Dendritic cell treated with granulocyte-macrophage colony-stimulating factor and Interleukin-4, amounts not matched to agents 40 ng/mL and 50 ng/mL, for 4 days (primary cell): ENCODE measurements around the gene ZNF428.
A peak's percentile ranks its signal among the peaks of the same experiment; 100 is the strongest.
"Not testable (repeated sequence)": the region's sequence is repeated elsewhere in the genome, so short reads cannot be mapped to it uniquely, and the experiment has no call there.

ENCODE experiments used
- H3K27ac Mint-ChIP-seq: one replicate; pipeline ENCODE4 v1.8.0; 2022; ENCODE audit warnings: mild to moderate bottlenecking, mixed read lengths
- H3K27me3 Mint-ChIP-seq: one replicate; pipeline ENCODE4 v1.8.0; 2022; ENCODE audit warnings: mild to moderate bottlenecking, mixed read lengths
- H3K36me3 Mint-ChIP-seq: one replicate; pipeline ENCODE4 v1.8.0; 2022; ENCODE audit warnings: low read depth, mixed read lengths
- H3K4me1 Mint-ChIP-seq: one replicate; pipeline ENCODE4 v1.8.0; 2022; ENCODE audit warnings: low read depth, mixed read lengths
- H3K4me3 Mint-ChIP-seq: one replicate; pipeline ENCODE4 v1.8.0; 2022; ENCODE audit warnings: mild to moderate bottlenecking, moderate library complexity, mixed read lengths
- H3K9me3 Mint-ChIP-seq: one replicate; pipeline ENCODE4 v1.8.0; 2022; ENCODE audit warnings: mixed read lengths
- intact Hi-C: fragments of 100-400 bp; cut with micrococcal nuclease; formaldehyde crosslinking; loops from one replicate; pipeline ENCODE4 v1.15.0; 2022

The ZNF428 gene

GRCh38 chr19:43651758-43652545 lies 32.5 kb upstream of the ZNF428 start:
- Mint-ChIP-seq H3K36me3 (peaks cover 99% of the 10 kb centered on the region), H3K27ac (peak overlapping the region; percentile 68), H3K4me1 (peaks cover 6% of the 10 kb centered on the region), H3K9me3 (no peaks in the 10 kb centered on the region), H3K27me3 (no peaks in the 10 kb centered on the region), H3K4me3 (no peak overlapping the region)
- intact Hi-C loops, result no loop called here

DNA sequence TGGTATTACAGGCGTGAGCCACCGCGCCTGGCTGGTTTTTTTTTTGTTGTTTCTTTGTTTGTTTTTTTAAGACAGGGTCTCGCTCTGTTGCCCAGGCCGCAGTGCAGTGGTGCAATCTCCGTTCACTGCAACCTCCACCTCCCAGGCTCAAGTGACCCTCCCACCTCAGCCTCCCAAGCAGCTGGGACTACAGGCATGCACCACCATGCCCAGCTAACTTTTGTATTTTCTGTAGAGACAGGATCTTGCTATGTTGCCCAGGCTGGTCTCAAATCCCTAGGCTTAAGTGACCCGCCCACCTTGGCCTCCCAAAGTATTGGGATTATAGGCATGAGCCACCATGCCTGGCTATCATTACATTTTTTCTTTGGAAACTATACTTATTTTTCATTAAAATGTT lies 30.8 kb upstream of the ZNF428 start:
- intact Hi-C loops, H3K27me3 Mint-ChIP-seq, H3K4me3 Mint-ChIP-seq, H3K27ac Mint-ChIP-seq, H3K9me3 Mint-ChIP-seq, H3K4me1 Mint-ChIP-seq: not testable (repeated sequence)
- H3K36me3 Mint-ChIP-seq, result peaks cover 95% of the 10 kb centered on the region

DNA sequence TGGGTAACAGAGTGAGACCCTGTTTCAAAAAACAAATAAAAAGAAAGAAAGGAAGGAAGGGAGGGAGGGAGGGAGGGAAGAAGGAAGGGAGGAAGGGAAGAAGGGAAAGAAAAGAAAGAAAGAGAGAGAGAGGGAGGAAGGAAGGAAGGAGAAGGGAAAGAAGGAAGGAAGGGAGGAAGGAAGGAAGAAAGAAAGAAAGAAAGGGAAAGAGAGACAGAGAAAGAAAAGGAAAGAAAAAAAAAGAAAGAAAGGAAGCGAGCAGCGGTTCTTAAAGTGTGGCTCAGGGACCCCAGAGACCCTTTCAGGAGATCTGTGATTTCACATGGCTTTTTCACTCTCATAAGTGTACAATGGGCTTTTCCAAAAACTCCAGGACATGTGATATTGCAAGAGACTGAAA lies 30.1 kb upstream of the ZNF428 start:
- Mint-ChIP-seq H3K4me1 (peaks cover 6% of the 10 kb centered on the region), H3K36me3 (peaks cover 88% of the 10 kb centered on the region), H3K4me3 (no peak overlapping the region), H3K27ac (no peak overlapping the region), H3K27me3 (no peaks in the 10 kb centered on the region), H3K9me3 (no peaks in the 10 kb centered on the region)
- intact Hi-C loops, result loop anchor here (10.0 kb wide), 1 partner anchor 95 kb away; no protein-coding TSS in a partner anchor

DNA sequence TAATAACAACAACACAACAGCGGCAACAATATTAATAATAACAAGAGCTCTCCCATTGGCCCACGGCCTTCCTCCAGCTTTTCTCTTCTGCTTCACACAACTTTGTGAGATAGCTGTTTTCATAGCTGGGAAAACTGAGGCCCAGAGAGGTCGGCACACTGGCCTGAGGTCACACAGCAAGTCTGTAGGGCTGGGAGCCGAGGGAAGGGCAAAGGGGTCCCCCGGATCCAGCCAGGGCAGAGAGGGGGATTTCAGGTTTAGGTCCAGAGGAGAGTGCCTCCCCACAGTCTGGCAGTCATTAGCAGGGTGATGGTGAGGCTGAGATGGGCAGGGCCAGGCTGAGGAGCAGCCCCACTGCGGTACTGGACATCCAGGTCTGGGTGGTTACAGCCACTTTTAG lies 29.2 kb upstream of the ZNF428 start:
- no peaks in the 10 kb centered on the region for H3K27me3 Mint-ChIP-seq
- H3K36me3 Mint-ChIP-seq, result peaks cover 79% of the 10 kb centered on the region
- no peaks in the 10 kb centered on the region for H3K9me3 Mint-ChIP-seq

GRCh38 chr19:43644181-43644580 lies 24.8 kb upstream of the ZNF428 start:
- H3K9me3 Mint-ChIP-seq, result no peaks in the 10 kb centered on the region
- H3K4me3 Mint-ChIP-seq, result no peak overlapping the region
- H3K36me3 Mint-ChIP-seq, result peaks cover 42% of the 10 kb centered on the region
- intact Hi-C loops, result loop anchor here (10.0 kb wide), 1 partner anchor 89 kb away; no protein-coding TSS in a partner anchor
- H3K27me3 Mint-ChIP-seq, result peaks cover 22% of the 10 kb centered on the region
- no peak overlapping the region for H3K27ac Mint-ChIP-seq
- peaks cover 12% of the 10 kb centered on the region for H3K4me1 Mint-ChIP-seq

More for the DNA sequence above, 29.2 kb upstream of the ZNF428 start:
- Mint-ChIP-seq H3K4me1 (peaks cover 6% of the 10 kb centered on the region), H3K4me3 (no peak overlapping the region), H3K27ac (no peak overlapping the region)
- intact Hi-C loops, result loop anchor here (10.0 kb wide), 1 partner anchor 94 kb away; no protein-coding TSS in a partner anchor

- H3K4me3 Mint-ChIP-seq, result no peak overlapping the region
- H3K27me3 Mint-ChIP-seq, result peaks cover 31% of the 10 kb centered on the region
- H3K27ac Mint-ChIP-seq, result no peak overlapping the region
- H3K36me3 Mint-ChIP-seq, result peaks cover 34% of the 10 kb centered on the region
- H3K4me1 Mint-ChIP-seq, result peaks cover 19% of the 10 kb centered on the region
- intact Hi-C loops, result loop anchor here (10.0 kb wide), 1 partner anchor 89 kb away; no protein-coding TSS in a partner anchor
- no peaks in the 10 kb centered on the region for H3K9me3 Mint-ChIP-seq
Observed at GRCh38 chr19:43643326-43643725, 23.9 kb upstream of the ZNF428 start.

- no peak overlapping the region for H3K27ac Mint-ChIP-seq
- no peak overlapping the region for H3K4me3 Mint-ChIP-seq
- peaks cover 37% of the 10 kb centered on the region for H3K27me3 Mint-ChIP-seq
- H3K4me1 Mint-ChIP-seq, result peaks cover 19% of the 10 kb centered on the region
- H3K36me3 Mint-ChIP-seq, result peaks cover 26% of the 10 kb centered on the region
- intact Hi-C loops, result loop anchor here (10.0 kb wide), 1 partner anchor 88 kb away; no protein-coding TSS in a partner anchor
- H3K9me3 Mint-ChIP-seq, result no peaks in the 10 kb centered on the region
Observed at GRCh38 chr19:43642531-43642930, 23.1 kb upstream of the ZNF428 start.

DNA sequence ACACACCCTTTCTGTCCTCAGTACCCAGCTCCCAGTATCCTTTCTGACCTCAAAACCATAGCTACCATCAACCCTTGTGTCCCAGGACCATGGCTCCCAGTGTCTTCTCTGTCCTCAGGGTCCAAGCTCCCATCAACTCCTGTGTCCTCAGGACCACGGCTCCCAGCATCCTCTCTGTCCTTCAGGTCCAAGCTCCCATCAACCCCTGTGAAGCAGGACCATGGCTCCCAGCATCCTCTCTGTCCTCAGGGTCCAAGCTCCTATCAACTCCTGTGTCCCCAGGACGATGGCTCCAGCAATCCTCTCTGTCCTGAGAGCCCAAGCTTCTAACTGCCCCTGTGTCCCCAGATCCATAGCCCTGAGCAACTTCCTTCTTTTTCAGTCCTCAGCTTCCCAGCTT lies 21.9 kb upstream of the ZNF428 start:
- Mint-ChIP-seq H3K9me3 (no peaks in the 10 kb centered on the region), H3K27ac (no peak overlapping the region), H3K27me3 (peaks cover 45% of the 10 kb centered on the region), H3K4me1 (peaks cover 19% of the 10 kb centered on the region), H3K4me3 (no peak overlapping the region), H3K36me3 (peaks cover 14% of the 10 kb centered on the region)
- intact Hi-C loops, result loop anchor here (10.0 kb wide), 1 partner anchor 87 kb away; no protein-coding TSS in a partner anchor

- peaks cover 20% of the 10 kb centered on the region for H3K4me1 Mint-ChIP-seq
- no peaks in the 10 kb centered on the region for H3K9me3 Mint-ChIP-seq
- intact Hi-C loops, result loop anchor here (10.0 kb wide), 1 partner anchor 86 kb away; no protein-coding TSS in a partner anchor
- peaks cover 54% of the 10 kb centered on the region for H3K27me3 Mint-ChIP-seq
- peak overlapping the region; percentile 66 for H3K4me3 Mint-ChIP-seq
- no peak overlapping the region for H3K27ac Mint-ChIP-seq
- peaks cover 7% of the 10 kb centered on the region for H3K36me3 Mint-ChIP-seq
Observed at GRCh38 chr19:43640424-43640757, 21.0 kb upstream of the ZNF428 start.

DNA sequence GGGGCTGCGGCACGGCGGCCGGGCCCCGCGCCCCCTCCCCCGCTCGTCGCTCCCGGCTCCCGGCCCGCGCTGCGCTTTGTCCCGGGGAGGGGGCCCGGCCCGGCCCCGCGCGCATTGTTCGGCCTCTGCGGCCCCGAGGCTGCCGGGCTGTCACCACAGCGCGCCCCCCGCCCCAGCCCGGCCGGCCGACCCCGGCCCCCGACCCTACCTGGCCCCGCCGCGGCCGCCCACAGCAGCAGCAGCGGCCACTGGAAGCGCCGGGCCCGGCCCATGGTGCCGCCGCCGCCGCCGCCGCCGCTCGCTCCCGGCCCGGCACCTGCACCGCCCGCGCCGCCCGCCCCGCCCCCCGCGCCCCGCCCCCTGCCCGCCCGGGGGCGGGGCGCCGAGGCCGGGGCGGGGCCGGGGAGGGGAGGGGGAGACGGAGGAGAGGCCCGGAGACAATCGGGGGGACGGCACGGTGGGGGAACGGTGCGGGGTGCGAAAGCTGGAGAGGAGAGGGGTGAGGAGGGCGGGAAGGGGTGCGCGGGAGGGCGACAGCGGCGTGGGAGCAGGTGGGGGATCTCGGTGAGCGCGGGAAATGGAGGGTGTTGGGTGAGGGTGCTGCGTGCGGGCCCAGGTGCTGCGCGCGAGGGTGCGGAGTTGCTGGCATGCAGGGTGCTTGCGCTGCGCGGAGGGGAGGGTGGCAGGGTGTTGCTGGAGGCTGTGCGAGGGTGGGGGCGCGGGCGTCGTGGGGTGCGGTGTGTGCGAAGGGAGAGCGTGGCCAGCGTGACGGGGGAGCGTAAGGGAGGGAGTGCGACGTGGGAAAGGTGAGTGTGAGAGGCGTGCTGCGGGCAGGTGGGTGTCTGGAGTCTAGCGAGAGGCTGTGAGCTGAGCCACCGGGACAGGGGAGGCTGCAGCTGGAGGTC lies 20.3 kb upstream of the ZNF428 start, which contains the start of gene CADM4:
Gene CADM4, minus strand, starts transcription at position 332 of the 905 bp plus-strand sequence. Its CDS starts 60 bp downstream, at position 272.
- Mint-ChIP-seq H3K36me3 (peaks cover 7% of the 10 kb centered on the region), H3K4me3 (peak within 1 kb of the TSS; percentile 76), H3K4me1 (peaks cover 25% of the 10 kb centered on the region), H3K27ac (peak within 1 kb of the TSS; percentile 51), H3K27me3 (peaks cover 60% of the 10 kb centered on the region), H3K9me3 (no peaks in the 10 kb centered on the region)
- intact Hi-C loops, result loop anchor here (10.0 kb wide), 1 partner anchor 85 kb away; no protein-coding TSS in a partner anchor

DNA sequence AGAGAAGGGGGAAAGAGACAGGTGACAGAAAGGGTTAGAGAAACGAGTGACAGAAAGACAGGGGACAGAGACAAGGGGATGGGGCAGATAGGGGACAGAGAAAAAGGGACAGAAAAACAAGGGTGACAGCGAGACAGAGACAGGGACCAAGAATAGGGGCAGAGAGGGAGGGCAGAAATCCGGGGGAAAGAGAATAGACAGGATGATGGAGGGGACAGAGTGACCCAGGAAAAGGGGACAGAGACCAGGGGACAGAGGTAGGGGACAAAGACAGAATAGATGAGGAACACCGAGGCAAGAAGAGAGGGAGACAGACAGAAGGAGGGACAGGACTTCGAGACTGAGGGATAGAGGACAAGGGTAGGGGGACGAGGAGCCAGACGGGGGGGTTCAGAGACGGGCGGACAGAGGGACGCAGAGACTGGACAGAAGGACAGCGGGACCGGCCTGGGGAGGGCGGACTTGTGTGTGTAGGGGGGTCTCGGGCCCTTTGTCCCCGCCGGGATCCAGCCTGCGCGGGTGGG lies 19.6 kb upstream of the ZNF428 start:
- Mint-ChIP-seq H3K4me1 (peaks cover 25% of the 10 kb centered on the region), H3K36me3 (peaks cover 7% of the 10 kb centered on the region), H3K27ac (peak overlapping the region; percentile 51), H3K27me3 (peaks cover 65% of the 10 kb centered on the region), H3K4me3 (peak overlapping the region; percentile 76), H3K9me3 (no peaks in the 10 kb centered on the region)
- intact Hi-C loops, result no loop called here

GRCh38 chr19:43638214-43638994 lies 19.0 kb upstream of the ZNF428 start:
- H3K27ac Mint-ChIP-seq, result peak overlapping the region; percentile 51
- intact Hi-C loops, result no loop called here
- peak overlapping the region; percentile 76 for H3K4me3 Mint-ChIP-seq
- no peaks in the 10 kb centered on the region for H3K9me3 Mint-ChIP-seq
- peaks cover 69% of the 10 kb centered on the region for H3K27me3 Mint-ChIP-seq
- peaks cover 25% of the 10 kb centered on the region for H3K4me1 Mint-ChIP-seq
- peaks cover 7% of the 10 kb centered on the region for H3K36me3 Mint-ChIP-seq

- H3K36me3 Mint-ChIP-seq, result peaks cover 2% of the 10 kb centered on the region
- no peak overlapping the region for H3K27ac Mint-ChIP-seq
- peaks cover 25% of the 10 kb centered on the region for H3K4me1 Mint-ChIP-seq
- no peaks in the 10 kb centered on the region for H3K9me3 Mint-ChIP-seq
- intact Hi-C loops, result no loop called here
- H3K27me3 Mint-ChIP-seq, result peaks cover 74% of the 10 kb centered on the region
- H3K4me3 Mint-ChIP-seq, result no peak overlapping the region
Observed at GRCh38 chr19:43636121-43636683, 16.8 kb upstream of the ZNF428 start.
